T-helper 1 cell (primary cell): Measurements from ENCODE around the gene VKORC1L1.
"Not testable (repeated sequence)": the region's sequence is repeated elsewhere in the genome, so short reads cannot be mapped to it uniquely, and the experiment has no call there.

Experiments used
- DNase-seq, 5 donors: peaks; one replicate each; pipeline ENCODE4 v3.0.0-alpha.2; 2012 to 2020
- total RNA-seq, 4 donors: gene quantifications; one replicate each; lab custom pipeline; 2026; lab: John Stamatoyannopoulos, UW

The VKORC1L1 gene
- 9.8 to 14.8 (median 11.6) reads per million in 4 donors for total RNA-seq

DNA sequence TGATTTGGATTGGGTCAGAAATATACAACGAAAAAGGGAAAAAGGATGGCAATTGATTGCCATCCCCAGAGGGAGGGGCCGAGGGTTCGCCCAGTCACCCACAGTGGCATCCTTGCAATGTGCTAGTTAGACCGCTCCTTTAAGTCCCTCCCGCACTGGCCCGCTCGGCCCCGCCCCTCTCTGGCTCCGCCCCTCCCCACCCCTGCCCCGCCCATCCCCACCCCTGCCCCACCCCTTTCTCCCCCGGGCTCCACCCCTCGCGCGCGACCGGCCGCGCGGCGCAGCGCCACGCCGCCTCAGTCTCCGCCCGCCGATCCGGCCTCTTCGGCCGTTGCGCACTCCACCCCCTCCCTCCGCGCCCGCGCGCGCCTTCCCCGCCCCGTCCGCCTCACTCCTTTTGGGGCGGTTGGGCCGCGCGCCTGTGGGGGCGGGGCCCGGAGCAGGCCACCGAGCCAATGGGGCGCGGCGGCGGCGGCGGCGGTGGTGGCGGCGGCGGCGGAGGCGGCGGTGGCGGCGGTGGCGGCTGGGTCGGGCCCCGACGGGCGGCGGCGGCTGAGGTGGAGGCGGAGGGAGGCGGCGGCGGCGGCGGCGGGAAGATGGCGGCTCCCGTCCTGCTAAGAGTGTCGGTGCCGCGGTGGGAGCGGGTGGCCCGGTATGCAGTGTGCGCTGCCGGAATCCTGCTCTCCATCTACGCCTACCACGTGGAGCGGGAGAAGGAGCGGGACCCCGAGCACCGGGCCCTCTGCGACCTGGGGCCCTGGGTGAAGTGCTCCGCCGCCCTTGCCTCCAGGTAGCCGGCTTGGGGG is at the start of gene VKORC1L1:
Gene VKORC1L1, plus strand, starts transcription at position 299 of the 806 bp plus-strand sequence. Its CDS starts 298 bp downstream, at position 597.
- peak; percentile 87 to 95 (median 92) for DNase-seq

DNA sequence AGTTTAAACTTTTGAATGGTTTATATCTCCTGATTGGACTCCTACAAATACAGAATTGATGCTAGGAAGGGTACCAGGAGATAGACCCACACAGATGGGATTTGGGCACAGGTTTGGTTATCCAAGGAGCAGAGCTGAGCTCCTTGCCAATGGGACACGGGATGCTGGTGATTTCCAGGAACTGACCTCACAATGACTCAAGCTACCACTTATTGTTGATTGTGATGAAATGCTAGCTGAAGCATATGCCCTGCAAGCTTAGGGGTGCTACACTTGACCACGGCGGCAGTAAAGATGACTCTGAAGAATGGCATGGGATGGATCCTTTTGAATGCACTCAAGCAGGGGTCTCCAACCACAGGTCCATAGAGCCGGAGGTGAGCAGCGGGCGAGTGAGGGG is 45.5 kb upstream of the VKORC1L1 start:
- DNase-seq: no peak

DNA sequence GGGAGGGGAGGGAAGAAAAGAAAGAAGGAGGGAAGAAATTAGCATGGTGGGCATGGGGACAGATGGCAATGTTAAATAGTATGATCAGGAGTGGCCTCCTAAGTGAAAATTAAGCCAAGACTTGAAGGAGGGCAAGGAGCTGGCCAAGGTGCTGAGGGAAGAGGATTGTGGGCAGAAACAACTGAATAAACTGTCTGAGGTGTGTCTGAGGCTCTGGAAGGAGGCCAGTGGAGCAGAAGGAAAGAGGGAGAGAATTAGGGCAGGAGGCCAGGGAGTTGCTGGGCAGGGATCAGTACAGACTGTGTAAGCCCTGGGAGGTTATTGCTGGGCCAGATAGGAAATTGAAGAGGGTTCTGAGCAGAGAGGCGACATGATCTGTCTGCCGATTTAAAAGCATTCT is 40.6 kb upstream of the VKORC1L1 start:
- DNase-seq: no peak

DNA sequence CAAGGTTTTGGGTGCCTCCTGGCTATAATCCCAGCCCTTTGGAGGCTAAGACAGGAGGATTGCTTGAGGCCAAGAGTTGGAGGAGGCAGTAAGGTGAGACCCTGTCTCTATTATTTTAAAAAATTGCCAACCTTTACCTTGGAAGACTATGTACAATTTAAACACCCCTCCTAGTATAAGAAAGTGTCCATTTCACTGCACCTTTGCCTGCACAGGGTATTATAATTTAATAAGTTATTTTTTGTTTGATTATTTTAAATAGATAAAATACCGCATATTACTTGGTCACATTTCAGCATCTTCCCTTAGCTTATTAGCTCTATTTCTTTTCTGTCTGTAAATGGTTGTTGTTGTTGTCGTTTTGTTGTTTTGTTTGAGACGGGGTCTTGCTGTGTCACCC is 36.2 kb upstream of the VKORC1L1 start:
- DNase-seq: not testable (repeated sequence)

DNA sequence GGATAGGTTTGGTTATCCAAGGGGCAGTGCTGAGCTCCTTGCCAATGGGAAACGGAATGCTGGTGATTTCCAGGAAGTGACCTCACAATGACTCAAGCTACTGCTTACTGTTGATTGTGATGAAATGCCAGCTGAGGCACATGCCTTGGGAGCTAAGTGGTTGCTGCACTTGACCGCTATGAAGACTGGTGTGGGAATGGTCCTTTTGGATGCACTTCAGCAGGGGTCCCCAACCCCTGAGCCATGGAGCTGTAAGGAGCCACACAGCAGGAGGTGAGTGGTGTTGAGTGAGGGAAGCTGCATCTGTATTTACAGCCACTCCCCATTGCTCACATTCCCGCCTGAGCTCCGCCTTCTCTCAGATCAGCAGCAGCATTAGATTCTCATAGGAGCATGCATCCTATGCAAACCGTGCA is 35.3 kb upstream of the VKORC1L1 start:
- not testable (repeated sequence) for DNase-seq

DNA sequence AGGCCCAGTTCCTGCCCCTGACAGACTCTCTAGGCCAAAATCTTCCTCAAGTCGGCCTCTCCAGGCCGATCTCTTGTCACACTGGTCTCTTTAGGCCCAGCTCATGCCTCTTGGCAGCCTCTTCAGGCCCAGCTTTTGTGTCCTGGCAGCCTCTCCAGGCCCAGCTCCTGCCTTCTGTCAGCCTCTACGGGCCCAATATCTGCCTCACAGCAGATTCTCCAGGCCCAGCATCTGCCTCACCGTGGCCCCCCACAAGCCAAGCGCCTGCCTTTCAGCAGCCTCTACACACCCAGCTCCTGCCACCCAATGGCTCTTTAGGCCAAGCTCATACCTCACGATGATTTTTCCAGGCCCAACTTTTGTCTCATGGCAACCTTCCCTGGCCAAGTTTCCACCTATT is 33.0 kb upstream of the VKORC1L1 start:
- DNase-seq: no peak

DNA sequence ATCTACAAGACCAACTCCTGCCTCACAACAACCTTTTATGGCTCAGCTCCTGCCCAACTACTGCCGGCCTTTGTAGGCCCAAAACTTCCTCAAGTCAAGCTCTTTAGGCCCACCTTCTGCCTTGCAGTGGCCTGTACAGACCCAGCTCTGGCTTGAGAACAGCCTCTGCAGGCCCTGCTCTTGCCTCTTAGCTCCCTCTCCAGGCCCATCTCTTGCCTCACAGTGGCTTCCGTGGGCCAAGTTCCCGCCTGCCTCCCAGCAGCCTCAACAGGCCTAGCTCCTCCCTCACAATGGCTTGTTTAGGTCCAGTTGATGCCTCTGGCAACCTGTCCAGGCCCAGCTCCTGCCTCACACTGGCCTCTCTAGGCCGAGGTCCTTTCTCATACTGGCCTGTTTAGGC is 32.4 kb upstream of the VKORC1L1 start:
- DNase-seq: no peak

DNA sequence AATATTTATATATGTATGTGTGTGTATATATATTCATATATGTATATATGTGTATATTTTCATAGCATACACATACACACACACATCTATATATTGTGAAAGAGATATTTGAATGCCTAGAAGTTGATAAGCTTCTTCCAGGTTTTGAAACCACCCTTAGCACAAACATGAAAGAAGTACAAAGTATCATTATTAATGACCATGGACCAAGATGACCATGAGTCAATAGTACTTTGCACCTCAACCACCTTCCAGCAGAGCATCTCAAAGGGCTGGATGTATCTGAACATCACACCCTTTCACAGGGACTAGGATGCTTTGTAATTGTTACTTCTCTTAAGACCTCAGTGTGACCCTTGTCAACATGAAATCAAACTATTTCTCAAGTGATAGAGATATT is 29.3 kb upstream of the VKORC1L1 start:
- DNase-seq: not testable (repeated sequence)

DNA sequence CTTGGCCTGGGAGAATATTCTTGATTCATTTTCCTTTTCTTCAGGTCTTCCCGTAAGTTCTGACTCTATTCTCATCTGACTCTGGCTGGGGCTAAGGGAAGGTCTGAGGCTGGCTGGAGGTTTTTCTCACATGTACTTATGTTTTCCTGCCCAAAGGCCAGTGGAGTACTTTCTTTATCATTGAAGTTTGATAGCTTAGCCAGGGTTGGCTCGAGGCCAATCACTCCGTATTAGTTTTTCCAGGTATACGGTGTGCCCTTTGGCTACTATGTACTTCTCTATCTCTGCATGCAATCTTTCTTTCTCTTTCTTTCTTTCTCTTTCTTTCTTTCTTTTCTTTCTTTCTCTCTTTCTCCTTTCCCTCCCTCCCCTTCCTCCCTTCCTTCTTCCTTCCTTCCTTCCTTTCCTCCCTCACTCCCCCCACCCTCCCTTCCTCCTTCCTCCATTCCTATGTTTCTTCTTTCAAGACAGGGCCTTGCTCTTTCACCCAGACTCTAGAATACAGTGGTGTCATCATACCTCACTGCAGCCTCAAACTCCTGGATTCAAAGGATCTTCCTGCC is 26.8 kb upstream of the VKORC1L1 start:
- DNase-seq: no peak

DNA sequence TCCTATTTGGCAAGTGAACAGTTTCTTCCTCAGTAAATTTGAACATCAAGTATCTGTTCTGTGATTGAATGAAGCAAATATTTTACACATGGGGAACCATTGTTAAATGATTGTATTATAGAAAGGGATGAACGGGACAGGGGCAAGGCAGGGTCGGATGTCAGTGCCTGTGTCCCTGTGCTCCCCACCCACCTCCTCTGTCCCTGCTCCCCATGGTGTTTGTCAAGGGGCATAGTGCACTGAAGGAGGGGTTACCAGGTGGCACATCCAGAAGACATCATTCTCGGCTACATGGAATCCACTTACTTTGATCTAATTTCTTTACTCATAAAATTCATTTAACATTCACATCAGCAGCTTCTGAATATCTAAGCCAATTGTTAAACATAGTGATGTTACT is 19.4 kb upstream of the VKORC1L1 start:
- DNase-seq: not testable (repeated sequence)

DNA sequence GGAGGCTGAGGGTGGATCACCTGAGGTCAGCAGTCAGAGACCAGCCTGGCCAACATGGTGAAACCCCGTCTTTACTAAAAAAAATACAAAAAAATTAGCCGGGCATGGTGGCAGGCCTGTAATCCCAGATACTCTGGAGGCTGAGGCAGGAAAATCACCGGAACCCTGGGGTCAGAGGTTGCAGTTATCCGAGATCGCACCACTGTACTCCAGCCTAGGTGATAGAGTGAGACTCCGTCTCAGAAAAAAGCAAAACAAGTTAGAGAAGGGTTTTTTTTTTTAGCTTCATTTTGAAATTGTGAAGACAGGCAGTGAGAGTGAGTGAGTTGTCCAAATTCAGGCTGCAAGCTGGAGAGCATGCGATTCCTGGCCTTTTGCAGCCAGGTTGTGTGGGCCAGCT is 19.0 kb upstream of the VKORC1L1 start:
- DNase-seq: not testable (repeated sequence)

DNA sequence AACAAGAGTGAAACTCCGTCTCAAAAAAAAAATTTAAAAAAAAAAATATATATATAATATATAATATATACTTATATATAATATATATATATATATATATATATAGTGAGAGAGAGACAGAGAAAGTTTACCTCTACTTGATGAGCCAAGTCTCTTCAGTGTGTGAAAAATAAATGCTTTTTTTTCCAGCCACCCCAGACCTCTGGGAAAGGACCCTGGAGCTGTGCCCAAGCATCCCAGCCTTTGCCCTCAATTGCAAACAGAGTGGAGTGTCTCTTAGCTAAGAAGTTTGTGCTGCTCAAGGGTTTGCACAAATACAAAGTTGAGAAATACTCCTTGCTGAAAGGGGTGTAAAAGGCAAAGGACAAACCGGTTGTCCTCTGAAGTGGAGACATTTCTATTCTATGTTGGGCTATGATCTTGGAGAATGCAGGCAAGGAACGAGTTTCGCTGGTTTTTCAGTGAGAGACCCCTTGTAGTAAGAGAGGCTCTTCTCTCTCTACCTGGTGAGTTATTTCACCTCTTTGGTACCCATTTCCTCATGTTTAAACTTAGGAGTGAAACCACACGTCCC is 15.5 kb upstream of the VKORC1L1 start:
- not testable (repeated sequence) for DNase-seq

DNA sequence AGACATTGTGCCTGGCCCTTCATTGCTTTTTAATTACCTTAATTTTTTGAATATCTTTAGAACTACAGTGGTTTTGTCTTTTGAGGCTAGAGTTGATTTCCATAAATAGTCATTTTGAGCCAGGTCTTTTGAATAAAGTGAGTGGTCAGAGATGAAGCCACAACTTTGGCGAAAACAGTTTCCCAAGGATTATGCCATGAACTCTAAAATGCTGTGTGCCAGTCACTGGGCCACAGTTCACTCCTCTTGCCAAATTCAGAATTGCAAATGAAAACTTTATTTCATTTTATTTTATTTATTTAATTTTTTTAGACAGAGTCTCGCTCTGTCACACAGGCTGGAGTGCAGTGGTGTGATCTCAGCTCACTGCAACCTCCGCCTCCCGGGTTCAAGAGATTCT is 14.2 kb upstream of the VKORC1L1 start:
- DNase-seq: not testable (repeated sequence)

DNA sequence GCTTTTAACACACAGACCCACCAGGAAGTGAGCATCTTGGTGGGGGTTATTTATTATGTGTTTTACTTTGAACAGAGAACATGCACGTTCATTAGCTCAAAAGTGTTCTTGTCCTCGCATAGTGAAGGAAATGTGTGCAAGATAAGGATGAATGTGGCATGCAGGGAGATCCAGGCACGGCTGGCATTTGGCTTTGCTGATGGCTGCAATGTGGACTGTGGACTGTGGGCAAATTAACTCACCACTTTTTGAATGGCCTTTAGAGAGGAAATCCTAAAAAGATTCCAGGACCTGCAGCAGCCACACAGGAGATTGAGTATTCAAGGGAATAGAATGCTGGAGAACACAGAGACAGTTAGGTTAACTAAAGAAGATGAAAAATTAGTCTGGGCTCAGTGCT is 6.6 kb upstream of the VKORC1L1 start:
- DNase-seq: not testable (repeated sequence)

DNA sequence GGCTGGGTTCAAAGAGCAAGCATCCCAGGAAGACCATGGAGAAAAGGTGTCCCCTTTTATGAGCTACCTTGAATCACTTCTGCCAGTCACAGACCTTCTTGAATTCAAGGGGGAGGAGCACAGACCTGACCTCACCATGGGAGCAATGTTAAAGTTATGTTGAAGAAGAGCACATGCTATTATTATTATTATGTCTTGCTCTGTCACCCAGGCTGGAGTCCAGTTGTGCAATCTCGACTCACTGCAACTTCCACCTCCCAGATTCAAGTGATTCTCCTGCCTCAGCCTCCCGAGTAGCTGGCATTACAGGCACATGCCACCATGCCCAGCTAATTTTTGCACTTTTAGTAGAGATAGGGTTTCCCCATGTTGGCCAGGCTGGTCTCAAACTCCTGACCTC is 5.2 kb upstream of the VKORC1L1 start:
- DNase-seq: not testable (repeated sequence)

DNA sequence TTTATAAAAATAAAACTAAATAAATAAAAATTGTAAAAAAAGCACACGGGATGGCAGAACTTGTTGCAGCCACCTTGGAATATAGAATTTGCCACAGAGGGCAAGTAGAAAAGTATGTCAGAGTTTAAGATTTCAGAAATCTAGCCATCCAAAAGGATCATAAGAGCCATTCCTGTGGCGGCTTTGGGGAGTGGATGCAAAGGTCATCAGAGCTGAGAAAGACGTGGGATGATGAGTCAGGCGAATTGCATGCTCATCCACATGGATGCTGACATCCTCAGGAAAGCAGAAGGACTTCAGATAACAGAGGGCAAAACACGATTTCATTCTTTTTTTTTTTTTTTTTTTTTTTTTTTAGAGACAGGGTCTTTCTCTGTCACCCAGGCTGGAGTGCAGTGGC is 3.6 kb upstream of the VKORC1L1 start:
- DNase-seq: not testable (repeated sequence)

DNA sequence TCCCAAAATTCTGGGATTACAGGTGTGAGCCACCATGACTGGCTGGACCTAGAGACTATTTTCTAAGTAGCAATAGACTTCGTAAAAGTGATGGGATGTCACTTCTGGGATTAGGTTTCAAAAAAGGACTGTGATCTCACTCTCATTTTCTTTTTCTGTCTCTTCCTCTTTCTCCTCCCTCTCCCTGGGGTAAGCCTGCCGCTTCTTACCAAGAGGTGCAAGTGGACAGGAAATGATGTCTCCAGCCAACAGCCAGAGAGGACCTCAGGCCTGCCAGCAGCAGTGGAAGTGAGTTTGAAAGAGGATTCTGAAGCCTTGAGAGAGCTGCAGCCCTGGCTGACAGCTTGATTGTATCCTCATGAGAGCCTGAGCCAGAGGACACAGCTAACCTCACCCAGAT is 1.4 kb upstream of the VKORC1L1 start:
- DNase-seq: not testable (repeated sequence)

DNA sequence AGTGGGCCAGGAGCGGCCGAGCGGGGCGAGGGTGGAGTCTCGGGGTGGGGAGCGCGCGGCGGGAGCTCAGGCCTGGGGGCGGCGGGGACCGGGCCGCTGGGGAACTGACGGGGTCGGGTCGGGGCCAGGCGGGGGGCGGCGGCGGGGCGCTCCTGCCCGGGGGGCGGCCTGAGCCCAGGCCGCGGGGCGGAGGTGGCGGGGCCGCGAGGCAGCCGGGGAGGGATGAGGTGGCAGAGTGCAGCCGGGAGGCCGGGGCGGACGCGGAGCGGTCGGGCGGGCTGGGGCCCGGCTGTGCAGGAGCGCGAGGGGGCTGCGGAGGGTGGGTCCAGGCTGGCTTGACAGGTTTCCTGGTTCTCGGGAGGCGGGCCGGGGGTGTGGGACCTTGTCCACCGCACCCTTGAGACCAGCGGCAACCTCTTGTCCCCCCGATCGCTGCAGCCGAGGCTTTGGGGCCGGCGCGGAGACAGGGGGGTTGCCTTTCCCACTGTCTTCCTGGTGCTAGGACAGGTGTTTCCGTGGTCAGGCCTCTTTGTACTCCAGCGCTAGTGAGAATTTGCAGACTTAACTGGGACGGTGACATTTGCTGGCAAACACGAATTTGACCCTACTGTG is 814 bp downstream of the VKORC1L1 start:
- peak in 3 of 5 donors; percentile 3 to 13 (median 13) for DNase-seq

DNA sequence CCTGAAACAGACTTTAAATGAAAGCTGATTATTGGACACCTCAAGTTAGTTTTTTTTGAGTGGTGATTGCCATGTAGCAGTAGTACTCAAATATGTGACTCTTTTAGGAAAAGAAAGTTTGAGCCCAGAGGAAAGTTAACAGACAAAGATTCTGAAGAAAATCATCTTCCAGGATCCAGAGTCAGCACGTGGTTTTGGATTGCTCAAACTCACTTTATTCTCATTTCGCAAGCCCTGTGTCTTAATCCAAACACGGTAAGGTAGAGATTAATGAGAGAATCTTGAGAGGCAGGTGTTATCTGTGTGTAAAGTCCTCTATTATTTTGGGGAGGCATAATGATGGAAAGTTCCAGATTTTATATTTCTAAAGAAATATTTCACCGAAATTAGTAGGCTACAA is 2.8 kb downstream of the VKORC1L1 start:
- not testable (repeated sequence) for DNase-seq

DNA sequence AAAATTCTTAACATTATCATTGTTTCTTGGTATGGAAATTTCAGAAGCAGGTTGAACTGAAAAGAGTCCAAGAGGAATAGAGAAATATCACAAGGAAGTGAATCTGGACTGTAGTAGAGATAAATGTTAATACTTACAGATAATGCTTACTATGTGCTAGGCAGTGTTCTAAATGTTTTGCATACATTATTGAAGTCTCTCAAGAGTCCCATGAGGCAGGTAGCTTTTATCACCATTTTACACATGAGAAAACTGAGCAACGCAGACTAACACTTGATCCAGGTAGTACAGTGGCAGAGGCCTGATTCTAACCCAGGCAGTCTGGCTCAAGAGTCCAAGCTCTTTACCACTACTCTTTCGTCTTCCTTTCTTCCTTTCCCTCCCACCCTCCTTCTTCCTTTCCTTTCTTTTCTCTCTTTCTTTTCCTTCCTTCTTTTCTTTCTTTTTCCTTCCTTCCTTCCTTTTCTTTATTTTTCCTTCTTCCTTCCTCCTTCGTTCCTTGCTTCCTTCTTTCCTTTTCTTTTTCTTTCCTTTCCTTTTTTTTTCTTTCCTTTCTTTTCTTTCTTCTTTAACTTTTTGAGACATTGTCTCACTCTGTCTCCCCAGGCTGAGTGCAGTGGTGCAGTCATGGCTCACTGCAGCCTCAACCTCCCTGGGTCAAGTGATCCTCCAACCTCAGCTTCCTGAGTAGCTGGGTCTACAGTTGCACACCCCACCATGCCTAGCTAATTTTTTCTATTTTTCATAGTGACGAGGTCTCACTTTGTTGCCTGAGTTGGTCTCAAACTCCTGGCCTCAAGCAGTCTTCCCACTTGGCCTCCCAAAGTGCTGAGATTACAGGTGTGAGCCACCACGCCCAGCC is 6.6 kb downstream of the VKORC1L1 start:
- DNase-seq: not testable (repeated sequence)

DNA sequence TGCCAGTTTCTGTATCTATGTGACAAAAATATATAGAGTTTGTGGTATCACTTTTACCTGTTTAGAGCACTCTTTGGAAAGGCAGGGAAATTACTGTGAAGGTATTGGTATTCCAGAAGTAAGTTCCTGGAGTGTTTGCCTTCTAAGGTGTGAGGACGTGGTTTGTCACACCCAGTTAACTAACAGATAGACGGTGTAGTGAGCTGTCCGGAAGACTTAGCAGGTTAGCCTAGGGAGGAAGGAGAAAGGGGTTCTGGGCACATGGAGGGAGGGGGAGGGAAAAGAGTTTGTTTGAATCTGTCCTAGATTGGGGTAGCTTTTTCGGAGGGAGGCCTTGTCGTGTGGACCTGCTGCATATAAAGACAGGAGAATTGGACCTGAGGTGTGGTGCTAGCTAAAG is 7.4 kb downstream of the VKORC1L1 start:
- not testable (repeated sequence) for DNase-seq

DNA sequence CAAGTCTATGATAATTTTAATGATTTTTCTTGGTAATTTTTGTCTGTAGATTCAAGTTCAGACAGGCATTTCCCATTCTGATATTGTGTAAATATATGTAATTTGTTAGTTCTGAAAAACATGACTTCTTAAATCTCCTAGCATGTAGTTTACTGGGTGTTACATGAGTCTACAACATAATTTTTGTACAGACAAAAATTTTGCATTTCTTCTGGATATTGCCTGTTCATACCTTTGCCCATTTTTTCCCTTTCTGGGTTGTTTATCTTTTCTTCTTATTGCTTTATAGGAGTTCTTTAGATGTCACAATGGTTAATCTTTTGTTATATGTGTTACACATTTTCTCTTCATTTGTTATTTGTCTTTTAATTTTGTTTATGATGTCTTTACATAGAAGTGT is 12.1 kb downstream of the VKORC1L1 start:
- not testable (repeated sequence) for DNase-seq
